ENCODE data around the gene CTSE. TPM values are rescaled to one million over a fixed set of nuclear protein-coding genes. Genes with fewer than 3 reads are reported as not detected.

CTSE gene
- polyA plus RNA-seq, 1 donor (not counting 4 experiments of a cell fraction or from before 2014, with no cell fraction given) = 0.33 TPM

DNA sequence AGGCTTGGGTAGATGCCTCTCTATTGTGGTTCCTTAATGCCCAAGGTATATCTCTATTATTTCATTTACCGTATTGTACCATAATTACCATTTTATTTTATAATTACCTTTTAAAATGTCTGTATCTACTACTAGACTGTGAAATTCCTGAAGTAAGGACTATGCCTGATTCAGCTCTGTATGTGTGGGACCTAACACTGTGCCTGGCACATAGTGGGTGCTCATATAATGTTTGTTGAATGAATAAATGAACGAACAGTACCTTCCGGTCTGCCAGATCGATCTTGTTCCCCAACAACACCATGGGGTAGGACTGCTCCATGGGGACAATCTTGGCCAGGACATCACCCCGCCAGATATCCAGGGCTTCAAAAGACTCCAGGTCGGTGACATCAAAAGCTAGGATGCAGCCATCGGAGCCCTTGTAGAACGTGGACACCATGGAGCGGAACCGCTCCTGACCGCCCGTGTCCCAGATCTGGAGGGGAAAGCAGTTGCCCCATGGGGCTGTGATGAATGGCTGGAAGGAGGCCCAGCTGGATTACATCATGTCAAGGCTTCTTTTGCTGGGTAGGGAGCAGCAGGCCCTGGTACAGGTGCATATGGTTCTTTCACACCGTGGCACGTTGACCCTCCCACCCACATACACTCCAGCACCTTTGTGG lies 31.3 kb downstream of the CTSE start:
- H3K79me2 ChIP-seq (ENCODE audit: control insufficient read depth, insufficient read depth, low read length) = peaks cover 5% of the 10 kb centered on the region
- no peak overlapping the region for H3K27ac ChIP-seq (ENCODE audit: control insufficient read depth, insufficient read depth, low read length)
- no peaks in the 10 kb centered on the region for H4K20me1 ChIP-seq (ENCODE audit: control insufficient read depth, extremely low read depth, insufficient read depth, low read length)
- H3K4me1 ChIP-seq (ENCODE audit: control insufficient read depth, extremely low read depth, insufficient read depth, low read length) = no peaks in the 10 kb centered on the region
- no peaks in the 10 kb centered on the region for H3K9me1 ChIP-seq (ENCODE audit: control insufficient read depth, extremely low read depth, insufficient read depth, low read length)
- peaks cover 22 to 32% of the 10 kb centered on the region in 2 experiments for H3K36me3 ChIP-seq (ENCODE audit: control insufficient read depth in 2 of 2, extremely low read depth in 1 of 2, insufficient read depth in 2 of 2, low read length in 2 of 2)
- H3K9me3 ChIP-seq (ENCODE audit: control insufficient read depth, low read depth, low read length) = no peaks in the 10 kb centered on the region
- no peak overlapping the region for H3K4me2 ChIP-seq (ENCODE audit: control insufficient read depth, extremely low read depth, insufficient read depth, low read depth, low read length)
- no peak overlapping the region for H2AFZ ChIP-seq (ENCODE audit: control insufficient read depth, low read length)
- dilution Hi-C loops (cut with MboI; ENCODE audit: extremely low pct_ligation_motif_present, low sequenced_read_pairs) = no loop called here
- TF ChIP-seq, protein P1, sequence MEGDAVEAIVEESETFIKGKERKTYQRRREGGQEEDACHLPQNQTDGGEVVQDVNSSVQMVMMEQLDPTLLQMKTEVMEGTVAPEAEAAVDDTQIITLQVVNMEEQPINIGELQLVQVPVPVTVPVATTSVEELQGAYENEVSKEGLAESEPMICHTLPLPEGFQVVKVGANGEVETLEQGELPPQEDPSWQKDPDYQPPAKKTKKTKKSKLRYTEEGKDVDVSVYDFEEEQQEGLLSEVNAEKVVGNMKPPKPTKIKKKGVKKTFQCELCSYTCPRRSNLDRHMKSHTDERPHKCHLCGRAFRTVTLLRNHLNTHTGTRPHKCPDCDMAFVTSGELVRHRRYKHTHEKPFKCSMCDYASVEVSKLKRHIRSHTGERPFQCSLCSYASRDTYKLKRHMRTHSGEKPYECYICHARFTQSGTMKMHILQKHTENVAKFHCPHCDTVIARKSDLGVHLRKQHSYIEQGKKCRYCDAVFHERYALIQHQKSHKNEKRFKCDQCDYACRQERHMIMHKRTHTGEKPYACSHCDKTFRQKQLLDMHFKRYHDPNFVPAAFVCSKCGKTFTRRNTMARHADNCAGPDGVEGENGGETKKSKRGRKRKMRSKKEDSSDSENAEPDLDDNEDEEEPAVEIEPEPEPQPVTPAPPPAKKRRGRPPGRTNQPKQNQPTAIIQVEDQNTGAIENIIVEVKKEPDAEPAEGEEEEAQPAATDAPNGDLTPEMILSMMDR (optimal IDR thresholded peaks at IDR 0.05 in 1 of 3, IDR thresholded peaks at IDR 0.05 in 1 of 3, conservative IDR thresholded peaks at IDR 0.05 in 1 of 3; ENCODE audit: extremely low read depth in 1 of 3, insufficient read depth in 2 of 3, low read length in 3 of 3) = no peak
- TF ChIP-seq EZH2 (IDR thresholded peaks at IDR 0.05; ENCODE audit: low read length) = no peak
- FAIRE-seq (no peak), DNase-seq (ENCODE audit: low read depth, low spot score) (no peak)
- no peak overlapping the region for H3K4me3 ChIP-seq (ENCODE audit: control insufficient read depth in 2 of 3, extremely low read depth in 1 of 3, insufficient read depth in 2 of 3, low read depth in 1 of 3, low read length in 3 of 3)
- no peak overlapping the region for H3K9ac ChIP-seq (ENCODE audit: control insufficient read depth, extremely low read depth, insufficient read depth, low read length)
- no peaks in the 10 kb centered on the region for H3K27me3 ChIP-seq (ENCODE audit: control insufficient read depth, extremely low read depth, insufficient read depth, low read length)

DNA sequence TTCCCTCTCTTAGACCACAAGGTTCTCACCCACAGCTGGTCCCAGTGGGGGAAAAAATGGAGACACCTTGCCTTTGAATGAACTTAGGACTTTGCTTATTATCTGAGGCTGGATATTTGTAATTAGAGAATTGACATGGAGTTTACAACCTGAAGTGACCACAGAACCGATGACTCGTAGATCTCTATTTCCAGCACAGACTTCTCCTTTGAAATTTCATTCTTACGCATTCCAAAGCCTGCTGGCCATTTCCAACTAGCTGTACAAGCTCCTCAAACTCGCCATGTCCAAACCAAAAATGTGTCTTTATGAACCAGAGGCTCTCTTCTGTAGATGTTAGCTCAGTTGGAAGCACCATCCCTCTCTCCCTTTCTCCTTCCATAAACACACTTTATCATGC lies 32.5 kb downstream of the CTSE start:
- H3K4me3 ChIP-seq (ENCODE audit: control insufficient read depth in 2 of 3, extremely low read depth in 1 of 3, insufficient read depth in 2 of 3, low read depth in 1 of 3, low read length in 3 of 3) = no peak overlapping the region
- no peaks in the 10 kb centered on the region for H3K4me1 ChIP-seq (ENCODE audit: control insufficient read depth, extremely low read depth, insufficient read depth, low read length)
- no peak overlapping the region for H3K4me2 ChIP-seq (ENCODE audit: control insufficient read depth, extremely low read depth, insufficient read depth, low read depth, low read length)
- dilution Hi-C loops (cut with MboI; ENCODE audit: extremely low pct_ligation_motif_present, low sequenced_read_pairs) = no loop called here
- no peaks in the 10 kb centered on the region for H3K79me2 ChIP-seq (ENCODE audit: control insufficient read depth, insufficient read depth, low read length)
- no peaks in the 10 kb centered on the region for H3K27me3 ChIP-seq (ENCODE audit: control insufficient read depth, extremely low read depth, insufficient read depth, low read length)
- no peaks in the 10 kb centered on the region for H4K20me1 ChIP-seq (ENCODE audit: control insufficient read depth, extremely low read depth, insufficient read depth, low read length)
- H3K9ac ChIP-seq (ENCODE audit: control insufficient read depth, extremely low read depth, insufficient read depth, low read length) = no peak overlapping the region
- H2AFZ ChIP-seq (ENCODE audit: control insufficient read depth, low read length) = no peak overlapping the region
- TF ChIP-seq EZH2 (IDR thresholded peaks at IDR 0.05; ENCODE audit: low read length) = no peak
- TF ChIP-seq, protein P1 (optimal IDR thresholded peaks at IDR 0.05 in 1 of 3, IDR thresholded peaks at IDR 0.05 in 1 of 3, conservative IDR thresholded peaks at IDR 0.05 in 1 of 3; ENCODE audit: extremely low read depth in 1 of 3, insufficient read depth in 2 of 3, low read length in 3 of 3) = no peak
- no peak for FAIRE-seq
- peaks cover 21 to 33% of the 10 kb centered on the region in 2 experiments for H3K36me3 ChIP-seq (ENCODE audit: control insufficient read depth in 2 of 2, extremely low read depth in 1 of 2, insufficient read depth in 2 of 2, low read length in 2 of 2)
- DNase-seq (ENCODE audit: low read depth, low spot score) = no peak
- H3K9me1 ChIP-seq (ENCODE audit: control insufficient read depth, extremely low read depth, insufficient read depth, low read length) = no peaks in the 10 kb centered on the region
- H3K27ac ChIP-seq (ENCODE audit: control insufficient read depth, insufficient read depth, low read length) = no peak overlapping the region
- H3K9me3 ChIP-seq (ENCODE audit: control insufficient read depth, low read depth, low read length) = no peaks in the 10 kb centered on the region
